OCI-LY3 (cell line): ENCODE measurements around the gene ADGRG4.

Source experiments
- H2AFZ ChIP-seq: fragments of 200-600, 300-600 bp; shearing (Covaris generic); 2 replicates; pipeline ENCODE4 v1.6.0; 2014; ENCODE audit warnings: antibody characterized with exemption, low read depth, low read length
- H3K27ac ChIP-seq: fragments of 200-600, 300-600 bp; sonication (generic); 2 replicates; pipeline ENCODE4 v1.5.1; 2014; ENCODE audit warnings: mild to moderate bottlenecking, low read length, moderate library complexity, mixed read lengths
- H3K27me3 ChIP-seq: fragments of 200-600, 300-600 bp; sonication (generic); 2 replicates; pipeline ENCODE4 v1.6.1; 2014; ENCODE audit warnings: low read depth, low read length, mixed read lengths
- H3K36me3 ChIP-seq: fragments of 200-600, 300-600 bp; sonication (generic); replicated peaks from 2 replicates; pipeline ENCODE3; 2014; ENCODE audit warnings: low read depth, low read length, mixed read lengths
- H3K4me1 ChIP-seq: fragments of 300-600, 200-600 bp; sonication (generic); 2 replicates; pipeline ENCODE4 v1.6.1; 2014; ENCODE audit warnings: low read length, mixed read lengths
- H3K4me2 ChIP-seq: fragments of 200-600, 300-600 bp; sonication (generic); 2 replicates; pipeline ENCODE4 v1.6.1; 2014; ENCODE audit warnings: low read length, mixed read lengths
- H3K4me3 ChIP-seq: fragments of 300-600, 200-600 bp; sonication (generic); 2 replicates; pipeline ENCODE4 v1.5.1; 2014; ENCODE audit warnings: antibody characterized with exemption, mild to moderate bottlenecking, low read length, moderate library complexity
- H3K79me2 ChIP-seq: fragments of 300-600, 200-600 bp; shearing (Covaris generic); 2 replicates; pipeline ENCODE4 v1.6.1; 2014; ENCODE audit warnings: mild to moderate bottlenecking, low read length, mixed read lengths
- H3K9ac ChIP-seq: fragments of 300-600, 200-600 bp; shearing (Covaris generic); 2 replicates; pipeline ENCODE4 v1.6.0; 2014; ENCODE audit warnings: mild to moderate bottlenecking, low read length, moderate library complexity
- H3K9me3 ChIP-seq: fragments of 200-600, 300-600 bp; shearing (Covaris generic); 2 replicates; pipeline ENCODE4 v1.6.1; 2014; ENCODE audit warnings: low read length, mixed read lengths; ENCODE audit not compliant: insufficient read depth
- H4K20me1 ChIP-seq: fragments of 200-600, 300-600 bp; sonication (generic); 2 replicates; pipeline ENCODE4 v1.6.1; 2016; ENCODE audit warnings: low read length, mixed read lengths; ENCODE audit not compliant: insufficient read depth
- CTCF ChIP-seq: fragments of 200-600, 300-600 bp; sonication (generic); IDR thresholded peaks from 2 replicates; pipeline ENCODE4 v1.5.1; 2014; ENCODE audit warnings: antibody characterized with exemption, low read length, low read depth
- EZH2phosphoT487 ChIP-seq: fragments of 200-600 bp; shearing (Covaris generic); IDR thresholded peaks from 2 replicates; pipeline ENCODE4 v1.6.1; 2018; ENCODE audit warnings: antibody characterized with exemption, mixed run types, low read depth

The ADGRG4 gene

GRCh38 chrX:136447308-136447707, 146.5 kb downstream of the ADGRG4 start:
- Histone ChIP-seq H3K27me3 (no peaks in the 10 kb centered on the region), H3K9ac (no peak overlapping the region), H3K4me3 (no peak overlapping the region), H3K36me3 (no peaks in the 10 kb centered on the region), H3K79me2 (no peaks in the 10 kb centered on the region), H2AFZ (no peak overlapping the region), H3K27ac (no peak overlapping the region), H3K4me2 (no peak overlapping the region), H3K4me1 (no peaks in the 10 kb centered on the region), H3K9me3 (no peaks in the 10 kb centered on the region), H4K20me1 (no peaks in the 10 kb centered on the region)
- no peak for TF ChIP-seq EZH2phosphoT487
- no peak for TF ChIP-seq CTCF

GRCh38 chrX:136447968-136448367, 147.2 kb downstream of the ADGRG4 start:
- no peaks in the 10 kb centered on the region for H3K79me2 ChIP-seq
- H3K9ac ChIP-seq: no peak overlapping the region
- no peak overlapping the region for H3K27ac ChIP-seq
- no peak overlapping the region for H3K4me3 ChIP-seq
- H3K4me1 ChIP-seq: no peaks in the 10 kb centered on the region
- no peak overlapping the region for H2AFZ ChIP-seq
- no peaks in the 10 kb centered on the region for H3K36me3 ChIP-seq
- H3K27me3 ChIP-seq: no peaks in the 10 kb centered on the region
- no peaks in the 10 kb centered on the region for H4K20me1 ChIP-seq
- H3K9me3 ChIP-seq: no peaks in the 10 kb centered on the region
- no peak for TF ChIP-seq CTCF
- H3K4me2 ChIP-seq: no peak overlapping the region

GRCh38 chrX:136450050-136450830, 149.5 kb downstream of the ADGRG4 start:
- Histone ChIP-seq H4K20me1 (no peaks in the 10 kb centered on the region), H3K36me3 (no peaks in the 10 kb centered on the region), H3K9me3 (no peaks in the 10 kb centered on the region), H2AFZ (no peak overlapping the region), H3K4me2 (no peak overlapping the region), H3K9ac (no peak overlapping the region), H3K4me1 (no peaks in the 10 kb centered on the region), H3K27ac (no peak overlapping the region), H3K4me3 (no peak overlapping the region), H3K79me2 (no peaks in the 10 kb centered on the region), H3K27me3 (no peaks in the 10 kb centered on the region)
- TF ChIP-seq CTCF (no peak), EZH2phosphoT487 (no peak)

GRCh38 chrX:136452614-136453013, 151.9 kb downstream of the ADGRG4 start:
- Histone ChIP-seq H3K36me3 (no peaks in the 10 kb centered on the region), H3K9ac (no peak overlapping the region), H2AFZ (no peak overlapping the region), H4K20me1 (no peaks in the 10 kb centered on the region), H3K79me2 (no peaks in the 10 kb centered on the region), H3K27ac (no peak overlapping the region), H3K9me3 (no peaks in the 10 kb centered on the region), H3K4me3 (no peak overlapping the region), H3K4me1 (no peaks in the 10 kb centered on the region), H3K27me3 (no peaks in the 10 kb centered on the region), H3K4me2 (no peak overlapping the region)
- TF ChIP-seq CTCF: no peak
- TF ChIP-seq EZH2phosphoT487: no peak
